IPS DF 6.9 (cell line): ENCODE measurements around the gene EREG.

Experiments used
- DNase-seq: peaks from one replicate; pipeline ENCODE4 v3.0.0-alpha.2; 2013; ENCODE audit warnings: low read depth, low spot score
- H3K27ac ChIP-seq: one replicate; pipeline ENCODE4 v1.5.1; 2013; ENCODE audit warnings: low read length, control low read depth
- H3K27me3 ChIP-seq: 2 replicates; pipeline ENCODE4 v1.6.1; 2013; ENCODE audit warnings: mild to moderate bottlenecking, low read length; ENCODE audit not compliant: control insufficient read depth, insufficient read depth
- H3K36me3 ChIP-seq: 2 replicates; pipeline ENCODE4 v1.6.1; 2013; ENCODE audit warnings: low read length; ENCODE audit not compliant: control insufficient read depth, insufficient read depth
- H3K4me1 ChIP-seq: 2 replicates; pipeline ENCODE4 v1.6.1; 2013; ENCODE audit warnings: low read length; ENCODE audit not compliant: control insufficient read depth, insufficient read depth
- H3K4me3 ChIP-seq: 2 replicates; pipeline ENCODE4 v1.5.1; 2013; ENCODE audit warnings: mild to moderate bottlenecking, low read length
- H3K9me3 ChIP-seq: 2 replicates; pipeline ENCODE4 v1.6.1; 2013; ENCODE audit warnings: low read length, inconsistent platforms; ENCODE audit not compliant: control insufficient read depth, insufficient read depth
- WGBS: extraction: QIAGEN DNeasy Blood & Tissue Kit; methylation state at CpG from one replicate; pipeline ENCODE4 v1.1.7; 2013; ENCODE audit warnings: mixed read lengths, missing lambda C conversion rate; ENCODE audit not compliant: insufficient read length, insufficient coverage; 5-methylcytosine and 5-hydroxymethylcytosine counted together

EREG gene

DNA sequence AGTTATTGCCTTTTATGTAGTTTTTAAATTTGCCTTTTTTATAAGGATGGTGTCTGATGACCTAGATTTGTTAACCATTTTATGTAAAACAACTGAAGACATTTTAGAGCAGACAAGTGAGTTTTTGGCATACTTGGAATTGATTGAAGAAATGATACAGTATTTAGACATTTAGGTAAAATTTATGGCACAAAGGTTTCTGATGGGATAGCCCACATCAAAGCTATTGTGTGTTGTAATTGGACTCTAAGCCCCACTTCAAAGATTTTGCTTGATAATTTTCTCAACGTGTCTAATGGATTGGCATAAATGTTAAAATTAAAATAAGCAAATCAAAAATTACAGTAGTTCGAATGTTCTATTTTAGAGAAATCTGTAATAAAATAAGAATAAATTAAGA is 39.1 kb upstream of the EREG start:
- 100% methylated on average over 1 of the region's 2 CpGs for WGBS
- Histone ChIP-seq H3K9me3 (no peaks in the 10 kb centered on the region), H3K27ac (no peak overlapping the region), H3K27me3 (no peaks in the 10 kb centered on the region), H3K36me3 (no peaks in the 10 kb centered on the region), H3K4me1 (peaks cover under 1% of the 10 kb centered on the region; the same call in 1 of the 2 replicates), H3K4me3 (no peak overlapping the region)
- no peak for DNase-seq

DNA sequence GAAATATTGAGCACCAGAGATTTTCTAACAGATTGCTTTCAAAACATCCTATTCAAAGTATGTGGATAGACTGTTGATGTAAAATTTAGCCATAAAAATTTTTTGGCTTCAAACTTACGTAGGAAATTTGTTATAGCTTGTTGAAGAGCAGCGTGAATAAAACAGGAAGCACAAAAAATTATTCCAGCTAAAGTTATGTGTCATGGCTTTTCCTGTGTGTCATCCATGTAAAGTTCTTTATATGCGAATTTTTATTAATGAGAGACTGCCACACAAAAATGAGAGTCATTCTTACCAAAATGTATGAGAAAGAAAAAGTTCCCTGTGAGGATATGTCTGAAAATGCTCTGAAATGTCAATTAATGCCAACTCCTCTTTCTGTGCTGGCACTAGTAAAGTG is 37.2 kb upstream of the EREG start:
- H3K4me1 ChIP-seq: no peaks in the 10 kb centered on the region; the same call in 1 of the 2 replicates
- no CpG with 5 or more reads among the region's 3 CpGs for WGBS
- no peak for DNase-seq
- H3K36me3 ChIP-seq: no peaks in the 10 kb centered on the region
- no peaks in the 10 kb centered on the region for H3K27me3 ChIP-seq
- H3K27ac ChIP-seq: no peak overlapping the region
- H3K4me3 ChIP-seq: no peak overlapping the region
- H3K9me3 ChIP-seq: no peaks in the 10 kb centered on the region

DNA sequence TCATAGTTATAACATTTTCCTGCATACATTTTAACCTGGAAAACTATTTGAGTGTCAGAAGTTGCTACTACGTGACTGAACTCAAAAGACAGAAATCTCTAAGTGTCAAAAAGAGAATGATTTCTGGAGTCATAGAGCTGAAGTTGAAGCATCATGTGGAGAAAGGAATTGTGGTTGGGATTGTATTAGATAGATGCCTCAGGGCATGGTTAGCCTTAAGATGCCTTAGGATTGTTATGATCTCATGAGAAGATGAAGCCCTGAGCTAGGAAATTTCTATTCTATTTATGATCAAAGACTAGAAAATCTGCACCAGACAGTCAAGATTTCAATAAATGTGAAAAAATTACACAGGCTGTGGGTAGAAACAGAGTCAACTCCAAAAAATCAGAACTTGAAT is 36.4 kb upstream of the EREG start:
- DNase-seq: no peak
- Histone ChIP-seq H3K4me1 (no peaks in the 10 kb centered on the region; the same call in 1 of the 2 replicates), H3K36me3 (no peaks in the 10 kb centered on the region), H3K27ac (no peak overlapping the region), H3K4me3 (no peak overlapping the region), H3K9me3 (no peaks in the 10 kb centered on the region), H3K27me3 (no peaks in the 10 kb centered on the region)
- no CpG with 5 or more reads among the region's 1 CpG for WGBS

GRCh38 chr4:74329307-74329706 is 35.6 kb upstream of the EREG start:
- no peak for DNase-seq
- Histone ChIP-seq H3K9me3 (no peaks in the 10 kb centered on the region), H3K27ac (no peak overlapping the region), H3K27me3 (no peaks in the 10 kb centered on the region), H3K4me1 (no peaks in the 10 kb centered on the region), H3K36me3 (no peaks in the 10 kb centered on the region), H3K4me3 (no peak overlapping the region)

- WGBS: no CpG with 5 or more reads among the region's 9 CpGs
- H3K4me1 ChIP-seq: no peaks in the 10 kb centered on the region
- DNase-seq: no peak
- no peaks in the 10 kb centered on the region for H3K36me3 ChIP-seq
- H3K27ac ChIP-seq: no peak overlapping the region
- H3K27me3 ChIP-seq: no peaks in the 10 kb centered on the region
- H3K9me3 ChIP-seq: no peaks in the 10 kb centered on the region
- no peak overlapping the region for H3K4me3 ChIP-seq
These were observed 34.6 kb upstream of the EREG start for GRCh38 chr4:74330295-74330750.

DNA sequence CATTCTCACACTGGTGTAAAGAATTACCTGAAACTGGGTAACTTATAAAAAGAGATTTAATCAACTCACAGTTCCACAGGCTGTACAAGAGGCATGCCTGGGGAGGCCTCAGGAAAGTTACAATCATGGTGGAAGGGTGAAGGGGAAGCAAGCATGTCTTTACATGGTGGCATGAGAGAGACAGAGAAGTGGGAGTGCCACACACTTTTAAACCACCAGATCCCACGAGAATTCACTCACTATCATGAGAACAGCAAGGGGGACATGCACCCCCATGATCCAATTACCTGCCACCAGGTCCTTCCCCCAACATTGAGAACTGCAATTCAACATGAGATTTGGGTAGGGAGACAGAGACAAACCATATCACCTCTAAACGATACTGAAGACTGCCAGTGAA is 33.7 kb upstream of the EREG start:
- no peaks in the 10 kb centered on the region for H3K4me1 ChIP-seq
- no peak overlapping the region for H3K4me3 ChIP-seq
- no peaks in the 10 kb centered on the region for H3K9me3 ChIP-seq
- no peaks in the 10 kb centered on the region for H3K36me3 ChIP-seq
- no peak for DNase-seq
- H3K27me3 ChIP-seq: no peaks in the 10 kb centered on the region
- H3K27ac ChIP-seq: no peak overlapping the region
- no CpG with 5 or more reads among the region's 2 CpGs for WGBS

- Histone ChIP-seq H3K27ac (no peak overlapping the region), H3K4me3 (no peak overlapping the region), H3K9me3 (no peaks in the 10 kb centered on the region), H3K36me3 (no peaks in the 10 kb centered on the region), H3K27me3 (no peaks in the 10 kb centered on the region), H3K4me1 (no peaks in the 10 kb centered on the region)
- DNase-seq: no peak
These were observed 33.0 kb upstream of the EREG start for GRCh38 chr4:74331944-74332343.

- H3K4me3 ChIP-seq: no peak overlapping the region
- no peaks in the 10 kb centered on the region for H3K27me3 ChIP-seq
- DNase-seq: no peak
- no peaks in the 10 kb centered on the region for H3K4me1 ChIP-seq
- no peak overlapping the region for H3K27ac ChIP-seq
- H3K9me3 ChIP-seq: no peaks in the 10 kb centered on the region
- WGBS: no CpG with 5 or more reads among the region's 7 CpGs
- no peaks in the 10 kb centered on the region for H3K36me3 ChIP-seq
These were observed 30.3 kb upstream of the EREG start for GRCh38 chr4:74334636-74335035.

- WGBS: no CpG with 5 or more reads among the region's 5 CpGs
- Histone ChIP-seq H3K4me1 (no peaks in the 10 kb centered on the region), H3K27ac (no peak overlapping the region), H3K9me3 (no peaks in the 10 kb centered on the region), H3K27me3 (no peaks in the 10 kb centered on the region), H3K36me3 (no peaks in the 10 kb centered on the region), H3K4me3 (no peak overlapping the region)
- no peak for DNase-seq
These were observed 29.5 kb upstream of the EREG start for GRCh38 chr4:74335341-74336021.

DNA sequence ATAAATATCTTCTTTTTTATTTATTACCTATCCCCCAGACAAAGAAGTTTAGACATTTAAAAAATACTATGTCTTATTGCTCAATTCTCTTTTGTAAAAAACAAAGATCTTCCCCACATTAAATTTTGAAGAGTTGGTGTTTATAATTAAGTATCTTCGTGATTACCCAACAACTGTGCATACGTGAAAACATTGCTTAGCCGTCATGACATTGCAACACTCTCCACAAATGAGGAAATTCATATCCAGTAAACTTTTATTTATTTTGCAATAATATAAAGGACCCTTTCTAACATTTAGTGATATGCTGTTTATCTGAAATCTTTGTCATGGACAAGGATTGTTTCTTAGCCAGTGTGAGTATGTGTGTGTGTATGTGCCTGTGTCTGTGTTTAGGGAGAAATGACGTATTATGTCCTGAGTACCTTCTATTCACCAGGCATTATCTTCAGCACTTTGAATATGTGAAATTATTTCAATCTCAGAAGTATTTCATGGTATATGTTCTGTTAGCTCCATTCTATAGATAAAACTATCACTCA is 26.1 kb upstream of the EREG start:
- Histone ChIP-seq H3K36me3 (no peaks in the 10 kb centered on the region), H3K4me1 (no peaks in the 10 kb centered on the region), H3K4me3 (no peak overlapping the region), H3K27me3 (no peaks in the 10 kb centered on the region), H3K9me3 (no peaks in the 10 kb centered on the region), H3K27ac (no peak overlapping the region)
- DNase-seq: no peak
- no CpG with 5 or more reads among the region's 4 CpGs for WGBS

DNA sequence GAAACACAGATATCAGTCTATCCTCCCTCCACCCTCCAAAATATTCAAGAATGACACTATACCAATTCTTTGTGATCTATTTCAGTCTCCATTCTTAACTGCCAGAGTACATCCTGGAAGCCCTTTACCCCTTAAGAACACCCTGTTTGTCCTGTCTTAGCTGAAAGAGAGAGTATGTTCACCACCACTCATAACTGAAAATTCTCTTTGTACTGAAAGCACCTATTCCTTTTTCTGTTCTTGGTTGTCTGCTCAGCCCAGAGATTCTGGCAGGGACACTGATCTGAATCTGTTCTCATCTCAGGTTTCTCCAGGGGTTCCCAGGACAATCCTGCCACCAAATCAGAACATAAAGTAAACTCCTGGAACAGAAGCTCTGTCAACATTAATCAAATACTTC is 25.4 kb upstream of the EREG start:
- Histone ChIP-seq H3K27ac (no peak overlapping the region), H3K9me3 (peaks cover 3% of the 10 kb centered on the region), H3K27me3 (no peaks in the 10 kb centered on the region), H3K36me3 (0 out of 2 replicates have a peak, but pooled peaks cover 3% of the 10 kb centered on the region), H3K4me3 (no peak overlapping the region), H3K4me1 (no peaks in the 10 kb centered on the region)
- no peak for DNase-seq
